NB4 (cell line): ENCODE results near the gene LETM1.

Experiments used
- DNase-seq: peaks from one replicate; pipeline ENCODE4 v3.0.0; 2010; ENCODE audit warnings: low read depth
- H3K4me3 ChIP-seq: one replicate; pipeline ENCODE4 v1.5.1; 2011; ENCODE audit warnings: mild to moderate bottlenecking, low read depth, low read length, moderate library complexity
- MYC ChIP-seq: IDR thresholded peaks from 2 replicates; pipeline ENCODE4 v1.6.1; 2011; ENCODE audit warnings: low read depth, low read length
- POLR2A ChIP-seq: IDR thresholded peaks from 2 replicates; pipeline ENCODE4 v1.6.1; 2011; ENCODE audit warnings: mild to moderate bottlenecking; ENCODE audit not compliant: insufficient read length; ENCODE audit errors: extremely low read depth
- TF ChIP-seq, protein P1 (sequence below): IDR thresholded peaks from one replicate; pipeline ENCODE4 v1.5.1; 2012; ENCODE audit warnings: low read depth, low read length
- TF ChIP-seq, protein P2 (sequence below): IDR thresholded peaks from 2 replicates; pipeline ENCODE4 v1.6.1; 2011; ENCODE audit warnings: low read depth, low read length

LETM1 gene

DNA sequence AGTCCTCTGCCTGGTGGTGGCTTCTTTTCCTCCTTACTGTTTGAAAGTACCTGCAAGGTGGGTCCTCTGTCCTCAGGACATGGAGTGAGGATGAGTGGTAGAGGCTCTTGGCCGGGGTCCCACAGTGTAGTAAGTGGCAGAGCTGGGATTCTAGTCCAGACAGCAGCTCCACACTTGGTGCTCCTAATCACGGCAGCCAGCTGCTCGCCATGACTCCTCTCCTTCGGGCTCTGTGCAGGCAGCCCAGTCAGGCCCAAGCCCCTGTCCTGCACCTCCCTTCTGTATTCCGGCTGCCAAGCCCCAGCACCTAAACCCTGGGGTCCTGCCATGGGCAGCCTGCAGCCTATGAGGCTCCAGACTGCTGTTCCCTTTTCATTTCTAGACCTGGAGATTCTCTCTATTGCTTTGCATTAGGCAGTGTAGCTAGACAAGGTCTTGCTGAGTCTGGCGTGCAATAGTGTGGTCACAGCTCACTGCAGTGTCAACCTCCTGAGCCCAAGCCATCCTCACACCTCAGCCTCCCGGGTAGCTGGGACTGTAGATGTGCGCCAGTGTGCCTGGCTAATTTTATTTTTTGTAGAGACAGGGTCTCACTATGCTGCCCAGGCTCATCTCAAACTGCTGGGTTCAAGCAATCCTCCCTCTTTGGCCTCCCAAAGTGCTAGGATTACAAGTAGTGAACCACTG is 40.2 kb upstream of the LETM1 start:
- no peak for DNase-seq

DNA sequence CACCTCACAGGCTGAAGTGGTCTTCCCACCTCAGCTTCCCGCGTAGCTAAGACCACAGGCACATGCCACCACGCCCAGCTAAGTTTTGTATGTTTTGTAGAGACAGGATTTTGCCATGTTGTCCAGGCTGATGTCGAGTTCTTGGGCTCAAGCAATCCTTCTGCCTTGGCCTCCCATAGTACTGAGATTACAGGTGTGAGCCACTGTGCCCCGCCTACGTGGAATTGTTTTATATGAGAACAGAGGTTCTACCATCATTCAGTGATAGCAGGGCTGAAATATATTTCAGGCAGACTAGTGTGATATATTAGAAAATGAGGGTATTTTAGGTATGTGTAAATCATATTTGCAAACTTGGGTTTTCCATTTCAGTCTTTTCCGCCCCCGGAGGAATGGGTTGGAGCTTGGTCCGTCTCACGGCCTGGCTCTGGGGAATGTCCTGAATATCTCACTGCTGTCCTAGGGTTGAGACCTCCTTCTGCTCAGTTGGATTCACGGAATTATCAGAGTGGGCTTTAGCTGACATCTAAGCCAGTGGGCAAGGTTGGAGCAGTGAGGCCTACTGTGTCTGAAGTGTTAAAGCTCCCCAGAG is 35.1 kb upstream of the LETM1 start:
- no peak overlapping the region for H3K4me3 ChIP-seq
- TF ChIP-seq POLR2A (no peak), MYC (no peak)
- TF ChIP-seq, protein P1, sequence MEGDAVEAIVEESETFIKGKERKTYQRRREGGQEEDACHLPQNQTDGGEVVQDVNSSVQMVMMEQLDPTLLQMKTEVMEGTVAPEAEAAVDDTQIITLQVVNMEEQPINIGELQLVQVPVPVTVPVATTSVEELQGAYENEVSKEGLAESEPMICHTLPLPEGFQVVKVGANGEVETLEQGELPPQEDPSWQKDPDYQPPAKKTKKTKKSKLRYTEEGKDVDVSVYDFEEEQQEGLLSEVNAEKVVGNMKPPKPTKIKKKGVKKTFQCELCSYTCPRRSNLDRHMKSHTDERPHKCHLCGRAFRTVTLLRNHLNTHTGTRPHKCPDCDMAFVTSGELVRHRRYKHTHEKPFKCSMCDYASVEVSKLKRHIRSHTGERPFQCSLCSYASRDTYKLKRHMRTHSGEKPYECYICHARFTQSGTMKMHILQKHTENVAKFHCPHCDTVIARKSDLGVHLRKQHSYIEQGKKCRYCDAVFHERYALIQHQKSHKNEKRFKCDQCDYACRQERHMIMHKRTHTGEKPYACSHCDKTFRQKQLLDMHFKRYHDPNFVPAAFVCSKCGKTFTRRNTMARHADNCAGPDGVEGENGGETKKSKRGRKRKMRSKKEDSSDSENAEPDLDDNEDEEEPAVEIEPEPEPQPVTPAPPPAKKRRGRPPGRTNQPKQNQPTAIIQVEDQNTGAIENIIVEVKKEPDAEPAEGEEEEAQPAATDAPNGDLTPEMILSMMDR, result no peak
- TF ChIP-seq, protein P2, sequence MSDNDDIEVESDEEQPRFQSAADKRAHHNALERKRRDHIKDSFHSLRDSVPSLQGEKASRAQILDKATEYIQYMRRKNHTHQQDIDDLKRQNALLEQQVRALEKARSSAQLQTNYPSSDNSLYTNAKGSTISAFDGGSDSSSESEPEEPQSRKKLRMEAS, result no peak
- DNase-seq, result no peak

More for the DNA sequence above, 40.2 kb upstream of the LETM1 start:
- no peak overlapping the region for H3K4me3 ChIP-seq
- TF ChIP-seq, protein P1, result no peak
- TF ChIP-seq POLR2A (no peak), MYC (no peak)
- TF ChIP-seq, protein P2, result no peak

DNA sequence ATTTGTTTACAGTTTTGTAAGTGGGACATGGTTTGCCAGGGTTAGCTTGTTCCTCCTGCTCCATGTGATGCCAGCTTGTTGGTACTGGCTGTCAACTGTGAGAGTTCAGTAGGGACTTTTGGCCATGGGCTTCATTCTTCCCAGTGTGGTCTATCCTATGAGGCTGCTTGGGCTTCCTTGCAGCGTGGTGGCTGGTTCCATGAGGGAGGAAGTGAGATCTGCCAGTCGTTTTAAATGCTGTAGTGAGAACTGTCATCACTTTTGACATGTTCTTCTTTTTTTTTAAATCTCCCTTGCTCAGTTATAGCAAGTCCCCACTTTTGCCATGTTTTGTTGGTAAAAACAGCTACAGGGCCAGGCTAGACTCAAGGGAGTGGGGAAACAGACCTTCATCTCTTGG is 31.1 kb upstream of the LETM1 start:
- TF ChIP-seq, protein P2, result peak; percentile 56
- no peak for TF ChIP-seq POLR2A
- H3K4me3 ChIP-seq, result no peak overlapping the region
- DNase-seq, result peak; percentile 56

DNA sequence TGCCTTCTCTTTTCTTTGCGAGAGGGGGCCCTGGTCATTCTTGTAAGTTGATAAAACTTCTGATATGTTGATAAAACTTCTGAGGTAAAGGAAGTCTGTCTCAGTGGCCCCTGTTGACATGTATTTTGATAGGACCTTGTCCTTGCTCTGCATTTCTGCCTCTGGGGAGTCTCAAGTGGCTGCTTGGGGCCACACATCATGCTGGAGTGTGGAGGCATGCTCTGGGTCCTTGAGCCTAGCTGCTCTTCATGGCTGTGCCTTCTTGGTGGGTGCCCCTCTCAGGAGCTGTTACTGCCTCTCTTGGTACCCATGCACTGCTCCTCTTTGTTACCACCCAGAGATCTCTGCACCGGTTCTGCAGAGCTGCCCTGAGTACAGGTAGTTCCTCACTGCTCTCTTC is 29.5 kb upstream of the LETM1 start:
- H3K4me3 ChIP-seq, result no peak overlapping the region
- TF ChIP-seq, protein P2, result no peak
- TF ChIP-seq, protein P1, result no peak
- TF ChIP-seq POLR2A (no peak), MYC (no peak)
- DNase-seq, result no peak

DNA sequence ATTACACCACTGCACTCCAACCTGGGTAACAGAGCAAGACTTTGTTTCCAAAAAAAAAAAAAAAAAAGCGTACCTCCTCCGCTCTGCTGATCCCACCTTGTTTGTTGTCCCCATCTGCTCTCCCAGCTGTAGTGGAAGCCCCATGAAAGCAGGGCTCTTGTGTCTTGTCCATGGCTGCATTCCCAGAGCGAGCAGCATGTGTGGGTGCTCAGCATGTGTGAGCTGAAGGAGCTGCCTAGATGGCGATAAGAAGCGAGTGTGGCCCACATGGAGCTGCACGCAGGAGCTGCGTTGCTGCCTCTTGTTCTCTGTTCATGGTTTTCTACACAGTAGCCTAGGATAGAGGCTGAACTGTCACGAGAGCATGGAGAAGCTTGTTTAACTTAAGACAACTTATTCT is 27.6 kb upstream of the LETM1 start:
- TF ChIP-seq, protein P1, result no peak
- no peak for TF ChIP-seq POLR2A
- TF ChIP-seq, protein P2, result no peak
- TF ChIP-seq MYC, result no peak
- H3K4me3 ChIP-seq, result no peak overlapping the region
- no peak for DNase-seq

DNA sequence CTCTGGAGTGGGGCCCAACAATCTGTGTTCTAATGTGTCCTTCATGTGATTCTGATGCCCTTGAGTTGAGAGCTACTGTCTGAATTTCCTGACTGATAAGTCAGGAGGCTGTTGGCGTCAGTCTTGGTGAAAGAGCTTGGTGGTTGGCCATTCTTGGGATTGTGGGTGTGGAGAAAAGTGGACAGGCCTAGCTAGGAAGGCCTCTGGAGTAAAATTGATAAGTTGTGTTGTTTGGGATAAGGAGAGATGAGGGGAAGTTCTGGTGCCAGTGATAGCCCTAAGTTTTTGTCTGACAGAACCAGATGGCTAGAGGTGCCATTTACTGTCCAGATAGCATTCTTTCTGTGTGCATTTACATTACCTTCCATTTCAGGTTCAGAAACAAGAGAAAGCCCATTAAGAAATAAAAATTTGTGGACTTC is 26.9 kb upstream of the LETM1 start:
- TF ChIP-seq, protein P2, result no peak
- TF ChIP-seq POLR2A, result no peak
- TF ChIP-seq, protein P1, result no peak
- TF ChIP-seq MYC, result no peak
- no peak for DNase-seq

More for the DNA sequence above, 26.9 kb upstream of the LETM1 start:
- no peak overlapping the region for H3K4me3 ChIP-seq
